ENCODE measurements around the gene NPR2. TPM values are rescaled to one million over a fixed set of nuclear protein-coding genes. Genes with fewer than 3 reads are reported as not detected.

NPR2 gene
- total RNA-seq, 6 experiments from 2014 or later: 2.8 to 34.5 (median 13.1) TPM

DNA sequence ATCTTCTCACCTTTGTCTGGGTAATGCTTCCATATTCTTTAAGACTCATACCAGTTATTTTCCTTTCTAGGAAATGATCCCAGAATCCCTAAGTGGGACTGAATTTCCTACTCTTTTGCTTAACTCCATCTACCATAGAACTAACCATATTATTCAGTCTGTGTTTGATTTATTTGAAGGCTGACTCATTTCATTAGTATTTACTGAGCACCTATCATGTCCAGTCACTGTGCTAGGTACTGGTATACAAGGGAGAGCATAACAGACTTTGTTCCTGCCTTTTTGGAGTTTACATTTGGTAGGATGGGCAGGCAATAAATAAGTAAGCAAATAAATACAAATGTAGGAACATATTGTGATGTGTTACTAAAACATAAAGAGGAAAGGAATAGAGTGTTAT, 4.3 kb downstream of the NPR2 start:
- Histone ChIP-seq H3K4me3 (no peak overlapping the region), H3K36me3 (peaks cover 0 to 2% (median 0%) of the 10 kb centered on the region in 4 donors), H3K27ac (no peak overlapping the region), H3K4me1 (peaks cover 0 to 16% (median 0%) of the 10 kb centered on the region in 4 donors), H3K9me3 (no peaks in the 10 kb centered on the region), H3K27me3 (no peaks in the 10 kb centered on the region)
- intact Hi-C loops (cut with DNase I): loop anchor here in 1 of 2 donors (10.0 kb wide), 1 partner anchor 89 kb away; no protein-coding TSS in a partner anchor
- TF ChIP-seq, protein P1, sequence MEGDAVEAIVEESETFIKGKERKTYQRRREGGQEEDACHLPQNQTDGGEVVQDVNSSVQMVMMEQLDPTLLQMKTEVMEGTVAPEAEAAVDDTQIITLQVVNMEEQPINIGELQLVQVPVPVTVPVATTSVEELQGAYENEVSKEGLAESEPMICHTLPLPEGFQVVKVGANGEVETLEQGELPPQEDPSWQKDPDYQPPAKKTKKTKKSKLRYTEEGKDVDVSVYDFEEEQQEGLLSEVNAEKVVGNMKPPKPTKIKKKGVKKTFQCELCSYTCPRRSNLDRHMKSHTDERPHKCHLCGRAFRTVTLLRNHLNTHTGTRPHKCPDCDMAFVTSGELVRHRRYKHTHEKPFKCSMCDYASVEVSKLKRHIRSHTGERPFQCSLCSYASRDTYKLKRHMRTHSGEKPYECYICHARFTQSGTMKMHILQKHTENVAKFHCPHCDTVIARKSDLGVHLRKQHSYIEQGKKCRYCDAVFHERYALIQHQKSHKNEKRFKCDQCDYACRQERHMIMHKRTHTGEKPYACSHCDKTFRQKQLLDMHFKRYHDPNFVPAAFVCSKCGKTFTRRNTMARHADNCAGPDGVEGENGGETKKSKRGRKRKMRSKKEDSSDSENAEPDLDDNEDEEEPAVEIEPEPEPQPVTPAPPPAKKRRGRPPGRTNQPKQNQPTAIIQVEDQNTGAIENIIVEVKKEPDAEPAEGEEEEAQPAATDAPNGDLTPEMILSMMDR (IDR thresholded peaks at IDR 0.05): no peak
- TF ChIP-seq POLR2A (IDR thresholded peaks at IDR 0.05): no peak
- ATAC-seq (peak in 1 of 4 donors; percentile 47), DNase-seq (no peak)

DNA sequence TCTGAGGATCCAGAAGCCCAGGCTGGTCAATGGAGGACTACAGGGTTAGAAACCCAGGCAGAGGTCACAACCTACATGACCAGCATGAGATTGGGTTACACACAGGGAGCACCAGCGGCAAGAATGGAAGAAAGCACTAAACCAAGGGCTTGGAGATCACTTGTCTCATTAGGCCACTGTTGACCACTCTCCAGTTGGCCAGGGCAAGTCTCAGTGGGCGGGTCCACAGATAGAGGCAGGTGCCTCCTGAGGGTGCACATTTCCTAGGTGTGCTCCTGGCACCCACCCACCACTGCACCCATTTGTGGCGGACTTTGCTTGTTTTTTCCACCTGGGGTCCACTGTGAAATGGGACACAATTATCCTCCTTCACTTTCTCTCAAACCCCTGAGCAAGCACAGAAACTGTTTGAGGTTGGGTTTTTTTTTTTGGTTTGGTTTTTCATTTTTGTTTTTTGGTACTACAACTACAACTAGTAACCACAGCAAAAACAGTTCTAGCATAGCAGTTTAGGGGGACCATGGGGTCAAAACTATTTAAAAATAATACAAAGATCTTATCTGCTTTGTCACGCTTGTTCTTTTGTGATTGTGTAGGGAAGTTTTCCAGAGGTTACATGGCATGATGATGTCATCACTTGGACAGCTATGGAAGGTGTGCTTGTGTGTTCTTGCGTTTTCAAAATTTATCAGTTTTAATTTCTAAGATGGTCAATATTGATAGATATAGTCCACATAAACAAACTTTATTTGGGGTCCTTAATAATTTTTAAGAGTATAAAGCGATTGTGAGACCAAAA, 6.1 kb downstream of the NPR2 start:
- Histone ChIP-seq H3K27ac (no peak overlapping the region), H3K4me3 (no peak overlapping the region), H3K9me3 (no peaks in the 10 kb centered on the region), H3K36me3 (peaks cover 0 to 4% (median 0%) of the 10 kb centered on the region in 4 donors), H3K4me1 (peaks cover 0 to 19% (median 2%) of the 10 kb centered on the region in 4 donors), H3K27me3 (no peaks in the 10 kb centered on the region)
- ATAC-seq (no peak), DNase-seq (peak in 1 of 3 donors; percentile 37)
- TF ChIP-seq, protein P1 (IDR thresholded peaks at IDR 0.05): no peak
- no peak for TF ChIP-seq POLR2A (IDR thresholded peaks at IDR 0.05)
- WGBS (ENCODE audit: insufficient coverage, low coverage, low lambda C conversion rate, missing lambda C conversion rate): 74% methylated on average over 3 of the region's 6 CpGs
- intact Hi-C loops (cut with DNase I): loop anchor here in 1 of 2 donors (10.0 kb wide), 1 partner anchor 87 kb away; no protein-coding TSS in a partner anchor

DNA sequence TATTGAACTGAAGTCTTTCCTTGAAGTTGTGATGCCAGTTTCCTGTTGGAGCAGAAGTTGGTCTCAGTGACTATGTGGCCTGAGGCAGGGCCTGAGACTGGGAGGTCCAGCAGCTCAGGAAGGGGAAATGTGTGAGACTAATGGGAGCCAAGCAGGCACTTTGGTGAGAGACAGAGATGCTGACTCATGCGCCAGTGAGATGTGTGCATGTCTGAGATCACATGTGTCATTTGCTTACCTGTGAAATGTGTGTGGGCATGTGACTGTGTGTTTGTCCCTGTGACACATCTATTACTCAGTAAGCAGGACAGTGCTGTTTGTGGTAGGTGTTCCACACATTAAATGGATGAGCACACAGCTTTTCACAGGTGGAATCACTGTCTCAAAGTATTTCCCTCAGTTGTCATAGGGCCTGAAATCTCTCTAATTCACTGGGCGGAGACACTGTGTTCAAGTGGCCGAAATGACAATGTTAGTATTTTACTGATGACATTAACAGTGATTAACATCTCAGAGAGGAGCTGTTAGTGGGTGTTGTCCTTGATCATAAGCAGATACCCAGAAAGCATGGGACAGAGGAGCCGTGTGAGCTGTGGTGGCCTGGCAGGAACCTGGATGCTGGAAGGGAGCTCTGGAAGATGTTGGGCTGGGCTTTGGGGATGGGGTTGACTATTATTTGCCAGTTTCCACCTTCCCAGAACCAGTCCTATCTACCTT, 7.4 kb downstream of the NPR2 start:
- WGBS (ENCODE audit: insufficient coverage, low coverage, low lambda C conversion rate, missing lambda C conversion rate): 93% methylated on average over 2 of the region's 4 CpGs
- H3K36me3 ChIP-seq: peaks cover 0 to 5% (median 2%) of the 10 kb centered on the region in 4 donors
- H3K9me3 ChIP-seq: no peaks in the 10 kb centered on the region
- no peak overlapping the region for H3K4me3 ChIP-seq
- H3K27ac ChIP-seq: no peak overlapping the region
- H3K27me3 ChIP-seq: no peaks in the 10 kb centered on the region
- peaks cover 0 to 13% (median 2%) of the 10 kb centered on the region in 4 donors for H3K4me1 ChIP-seq
- intact Hi-C loops (cut with DNase I): loop anchor here in 1 of 2 donors (10.0 kb wide), 1 partner anchor 86 kb away; no protein-coding TSS in a partner anchor
- ATAC-seq (peak in 3 of 4 donors; percentile 10 to 61 (median 31)), DNase-seq (peak in 1 of 3 donors; percentile 29)
- TF ChIP-seq POLR2A (IDR thresholded peaks at IDR 0.05): no peak
- TF ChIP-seq, protein P1 (IDR thresholded peaks at IDR 0.05): no peak

DNA sequence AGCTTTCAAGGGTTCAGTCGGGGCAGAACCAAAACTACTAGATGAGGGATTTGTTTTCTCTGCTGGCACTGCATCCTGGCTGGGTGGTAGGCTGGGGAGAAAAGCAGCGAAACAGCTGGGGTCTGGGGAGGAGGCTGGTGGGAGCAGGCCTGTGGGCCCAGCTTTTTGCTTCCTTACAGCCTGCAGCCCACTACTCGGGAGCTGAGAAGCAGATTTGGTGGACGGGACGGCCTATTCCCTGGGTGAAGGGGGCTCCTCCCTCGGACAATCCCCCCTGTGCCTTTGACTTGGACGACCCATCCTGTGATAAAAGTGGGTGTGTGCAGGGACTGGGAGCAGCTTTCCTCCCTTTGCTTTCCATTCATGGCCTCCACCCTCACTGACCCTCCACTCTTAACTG, 9.1 kb downstream of the NPR2 start:
- H3K9me3 ChIP-seq: no peaks in the 10 kb centered on the region
- TF ChIP-seq POLR2A (IDR thresholded peaks at IDR 0.05): no peak
- TF ChIP-seq, protein P1 (IDR thresholded peaks at IDR 0.05): no peak
- 20% methylated on average over 1 of the region's 7 CpGs for WGBS (ENCODE audit: insufficient coverage, low coverage, low lambda C conversion rate, missing lambda C conversion rate)
- H3K4me1 ChIP-seq: peaks cover 0 to 13% (median 2%) of the 10 kb centered on the region in 4 donors
- intact Hi-C loops (cut with DNase I): no loop called here
- peaks cover 0 to 6% (median 3%) of the 10 kb centered on the region in 4 donors for H3K36me3 ChIP-seq
- peak overlapping the region in 1 of 3 donors; percentile 63 for H3K27ac ChIP-seq
- ATAC-seq: no peak
- no peaks in the 10 kb centered on the region for H3K27me3 ChIP-seq
- H3K4me3 ChIP-seq: no peak overlapping the region
- peak in 1 of 3 donors; percentile 35 for DNase-seq
